HepG2 (cell line): Measurements from ENCODE around the gene ELP6. TPM values are rescaled to one million over a fixed set of nuclear protein-coding genes. Genes with fewer than 3 reads are reported as not detected.
A peak's percentile ranks its signal among the peaks of the same experiment; 100 is the strongest.

Source experiments
- BHLHE40 ChIP-seq: IDR thresholded peaks from 2 replicates; pipeline ENCODE4 v1.6.1; 2011; ENCODE audit warnings: low read length, improper control_type of control experiment
- CENPBD1 ChIP-seq: sonication (generic); formaldehyde crosslinking; IDR thresholded peaks from 2 replicates; pipeline ENCODE4 v1.8.0; 2022; ENCODE audit warnings: missing genetic modification reagents, low read depth, mild to moderate bottlenecking, borderline replicate concordance
- HCFC1 ChIP-seq: fragments of 150-350 bp; IDR thresholded peaks from 2 replicates; pipeline ENCODE4 v1.6.1; 2014; ENCODE audit warnings: low read depth, low read length
- HIC2 ChIP-seq: sonication (generic); formaldehyde crosslinking; IDR thresholded peaks from 2 replicates; pipeline ENCODE4 v1.9.0; 2022; ENCODE audit warnings: low read depth, missing genetic modification reagents
- HOMEZ ChIP-seq: IDR thresholded peaks from 2 replicates; pipeline ENCODE4 v1.6.1; 2016; ENCODE audit warnings: low read depth
- KDM5B ChIP-seq: sonication (generic); formaldehyde crosslinking; IDR thresholded peaks from 2 replicates; pipeline ENCODE4 v1.4.0; 2020; ENCODE audit warnings: missing genetic modification reagents, mild to moderate bottlenecking, borderline replicate concordance
- MTA1 ChIP-seq: sonication (generic); formaldehyde crosslinking; IDR thresholded peaks from 2 replicates; pipeline ENCODE4 v1.4.0; 2020; ENCODE audit warnings: missing genetic modification reagents, mild to moderate bottlenecking, borderline replicate concordance
- NR2F6 ChIP-seq, 2 experiments: IDR thresholded peaks; 2 replicates each; pipeline ENCODE4 v1.6.1; 2016; ENCODE audit warnings: antibody characterized with exemption in 1 of 2, mild to moderate bottlenecking in 1 of 2
- POGZ ChIP-seq: sonication (generic); formaldehyde crosslinking; IDR thresholded peaks from 2 replicates; pipeline ENCODE4 v1.4.0; 2020; ENCODE audit warnings: mild to moderate bottlenecking, missing genetic modification reagents
- RFX5 ChIP-seq: IDR thresholded peaks from 2 replicates; pipeline ENCODE4 v1.6.1; 2011; ENCODE audit warnings: low read depth, low read length, improper control_type of control experiment
- RNF219 ChIP-seq: sonication (generic); formaldehyde crosslinking; IDR thresholded peaks from 2 replicates; pipeline ENCODE4 v1.5.0; 2020; ENCODE audit warnings: mild to moderate bottlenecking, missing genetic modification reagents
- SKI ChIP-seq: fragments of 450-650 bp; IDR thresholded peaks from one replicate; pipeline ENCODE4 v1.6.1; 2018; ENCODE audit warnings: mild to moderate bottlenecking; ENCODE audit not compliant: partially characterized antibody
- SP2 ChIP-seq: sonication (generic); formaldehyde crosslinking; IDR thresholded peaks from 2 replicates; pipeline ENCODE4 v1.5.1; 2020; ENCODE audit warnings: mild to moderate bottlenecking, missing genetic modification reagents
- U2AF2 ChIP-seq: fragments of 200-400 bp; formaldehyde crosslinking; IDR thresholded peaks from 2 replicates; pipeline ENCODE4 v1.6.1; 2017; ENCODE audit warnings: low read depth, mild to moderate bottlenecking, low read length
- ZNF256 ChIP-seq: sonication (generic); formaldehyde crosslinking; conservative IDR thresholded peaks from 2 replicates; pipeline ENCODE4 v1.4.0; 2020; ENCODE audit warnings: missing genetic modification reagents
- ZNF331 ChIP-seq: sonication (generic); formaldehyde crosslinking; IDR thresholded peaks from 2 replicates; pipeline ENCODE4 v1.4.0; 2020; ENCODE audit warnings: missing genetic modification reagents
- ZNF34 ChIP-seq: sonication (generic); formaldehyde crosslinking; IDR thresholded peaks from 2 replicates; pipeline ENCODE4 v1.4.0; 2020; ENCODE audit warnings: mild to moderate bottlenecking, missing genetic modification reagents, borderline replicate concordance
- ZNF652 ChIP-seq: IDR thresholded peaks from 2 replicates; pipeline ENCODE4 v1.6.1; 2016; ENCODE audit warnings: low read depth, borderline replicate concordance
- ZNF775 ChIP-seq: sonication (generic); formaldehyde crosslinking; IDR thresholded peaks from 2 replicates; pipeline ENCODE4 v1.4.0; 2020; ENCODE audit warnings: missing genetic modification reagents, mild to moderate bottlenecking, moderate library complexity, borderline replicate concordance
- polyA plus RNA-seq, 8 experiments: library from polyadenylated mRNA; depleted of rRNA in 3 of 8; stranded (reverse) in 7 of 8; unstranded in 1 of 8; fragments of >200 nt; fragmentation: Illumina TruSeq in 4 of 8; extraction: Trizol in 4 of 8; gene quantifications; 2 replicates each; pipeline versions ENCODE4 v1.2.1 to v1.2.3, GENCODE V29; 2011 to 2016; ENCODE audit warnings: low read depth in 4 of 8, missing spikeins in 1 of 8, mixed read lengths in 1 of 8; ENCODE audit not compliant: insufficient read depth in 1 of 8
- total RNA-seq, 5 experiments: library from RNA; depleted of rRNA; stranded (reverse); fragments of >200 nt; fragmentation: Illumina TruSeq; extraction: Trizol; gene quantifications; 2 replicates each; pipeline ENCODE4 v1.2.3, GENCODE V29; 2016; ENCODE audit warnings: low read depth in 1 of 5

The ELP6 gene
- total and polyA plus RNA-seq, 2 of the 13 experiments (the other 11 are each of a cell fraction or from before 2014, with no cell fraction given), result 45.0 to 49.3 TPM

- no peak for TF ChIP-seq NR2F6 (IDR thresholded peaks at IDR 0.05)
- no peak; the same call in 1 of the 2 replicates for TF ChIP-seq NR2F6 (CRISPR knock-in tag; IDR thresholded peaks at IDR 0.05)
- TF ChIP-seq ZNF256 (CRISPR knock-in tag), result 0 out of 2 replicates have a peak, but pooled peaks have one; percentile 34
- TF ChIP-seq SKI, result peak; percentile 34
- no peak for TF ChIP-seq SP2 (CRISPR knock-in tag)
- TF ChIP-seq ZNF331 (CRISPR knock-in tag), result peak; percentile 58; the same call in 1 of the 2 replicates
- TF ChIP-seq MTA1 (CRISPR knock-in tag), result no peak
- no peak for TF ChIP-seq HOMEZ (CRISPR knock-in tag)
- TF ChIP-seq KDM5B (CRISPR knock-in tag), result no peak; the same call in 1 of the 2 replicates
- TF ChIP-seq ZNF34, result no peak
- TF ChIP-seq ZNF775 (CRISPR knock-in tag), result no peak
- no peak for TF ChIP-seq CENPBD1 (CRISPR knock-in tag)
- TF ChIP-seq HIC2, result no peak
- no peak for TF ChIP-seq RNF219 (CRISPR knock-in tag)
- peak; percentile 66 for TF ChIP-seq BHLHE40
- TF ChIP-seq ZNF652 (CRISPR knock-in tag), result no peak
- no peak for TF ChIP-seq HCFC1
- no peak for TF ChIP-seq RFX5
- TF ChIP-seq U2AF2, result no peak
- TF ChIP-seq POGZ (CRISPR knock-in tag), result no peak; the same call in 1 of the 2 replicates
Measured at GRCh38 chr3:47522082-47522987, 8.8 kb upstream of the ELP6 start (continued).
